Thoracic aorta (tissue), 2 donors: ENCODE results near the gene B4GALT5. TPM values are rescaled to one million over a fixed set of nuclear protein-coding genes. Genes with fewer than 3 reads are reported as not detected.

ENCODE experiments used
- ATAC-seq: fragments of 150-250 bp; one replicate; pipeline ENCODE4 v1.8.0; 2017; ENCODE audit warnings: low read depth; ENCODE audit not compliant: insufficient number of reproducible peaks, low FRiP score
- DNase-seq: peaks from one replicate; pipeline ENCODE4 v3.0.0-alpha.2; 2020; ENCODE audit warnings: low spot score
- H3K27ac ChIP-seq, 2 donors: fragments of 200-600 bp; sonication (generic); 1 replicate in 1 of 2; 2 replicates in 1 of 2; pipeline ENCODE4 v1.5.1; 2016; ENCODE audit warnings: mild to moderate bottlenecking in 2 of 2, moderate library complexity in 2 of 2
- H3K27me3 ChIP-seq: fragments of 200-600 bp; sonication (generic); replicated peaks from 2 replicates; pipeline ENCODE4 v1.6.0; 2016; ENCODE audit warnings: mild to moderate bottlenecking; ENCODE audit not compliant: insufficient read depth
- H3K36me3 ChIP-seq: fragments of 200-600 bp; sonication (generic); one replicate; pipeline ENCODE4 v1.5.1; 2016
- H3K4me1 ChIP-seq, 2 donors: fragments of 200-600 bp; sonication (generic); 1 replicate in 1 of 2; 2 replicates in 1 of 2; pipeline versions ENCODE4 v1.5.1 to v1.6.0; 2016; ENCODE audit warnings: low read depth in 2 of 2, mild to moderate bottlenecking in 1 of 2; ENCODE audit not compliant: control insufficient read depth in 1 of 2
- H3K4me3 ChIP-seq: fragments of 200-600 bp; sonication (generic); 2 replicates; pipeline ENCODE4 v1.5.1; 2016; ENCODE audit warnings: mild to moderate bottlenecking
- H3K9me3 ChIP-seq: fragments of 200-600 bp; sonication (generic); 2 replicates; pipeline ENCODE4 v1.5.1; 2016
- CTCF ChIP-seq: fragments of 200-600 bp; sonication (generic); IDR thresholded peaks from one replicate; pipeline ENCODE4 v1.5.1; 2019; ENCODE audit warnings: antibody characterized with exemption
- total RNA-seq, 2 donors: library from RNA; depleted of rRNA; stranded (reverse); fragments of >200 nt; gene quantifications; one replicate each; pipeline versions ENCODE4 v1.1.0 to v1.2.3, GENCODE V29; 2016

B4GALT5 gene
- total RNA-seq, 2 donors from 2014 or later = 15.7 to 45.3 TPM

GRCh38 chr20:49656304-49656703 is 57.4 kb downstream of the B4GALT5 start:
- no peaks in the 10 kb centered on the region for H3K9me3 ChIP-seq
- peaks cover 21% of the 10 kb centered on the region for H3K36me3 ChIP-seq
- H3K4me3 ChIP-seq = peak overlapping the region; percentile 22
- H3K27ac ChIP-seq = peak overlapping the region in 1 of 2 donors; percentile 50
- ATAC-seq = no peak
- H3K4me1 ChIP-seq = peaks cover 12 to 30% of the 10 kb centered on the region in 2 donors
- no peaks in the 10 kb centered on the region for H3K27me3 ChIP-seq
- no peak for DNase-seq
- no peak for TF ChIP-seq CTCF

- Histone ChIP-seq H3K4me1 (peaks cover 12 to 21% of the 10 kb centered on the region in 2 donors), H3K27ac (no peak overlapping the region), H3K9me3 (no peaks in the 10 kb centered on the region), H3K4me3 (no peak overlapping the region), H3K36me3 (peaks cover 21% of the 10 kb centered on the region), H3K27me3 (no peaks in the 10 kb centered on the region)
- ATAC-seq = no peak
- TF ChIP-seq CTCF = no peak
- no peak for DNase-seq
These were observed 59.7 kb downstream of the B4GALT5 start for GRCh38 chr20:49653925-49654434.

GRCh38 chr20:49649672-49650071 is 64.0 kb downstream of the B4GALT5 start:
- no peaks in the 10 kb centered on the region for H3K9me3 ChIP-seq
- TF ChIP-seq CTCF = no peak
- H3K4me3 ChIP-seq = no peak overlapping the region
- no peaks in the 10 kb centered on the region for H3K27me3 ChIP-seq
- no peak overlapping the region for H3K27ac ChIP-seq
- ATAC-seq (no peak), DNase-seq (no peak)
- H3K4me1 ChIP-seq = no peaks in the 10 kb centered on the region
- peaks cover 28% of the 10 kb centered on the region for H3K36me3 ChIP-seq

GRCh38 chr20:49647550-49647949 is 66.1 kb downstream of the B4GALT5 start:
- Histone ChIP-seq H3K27me3 (no peaks in the 10 kb centered on the region), H3K4me3 (no peak overlapping the region), H3K27ac (no peak overlapping the region), H3K36me3 (peaks cover 24% of the 10 kb centered on the region), H3K9me3 (no peaks in the 10 kb centered on the region), H3K4me1 (no peaks in the 10 kb centered on the region)
- DNase-seq (no peak), ATAC-seq (no peak)
- no peak for TF ChIP-seq CTCF

- Histone ChIP-seq H3K27me3 (no peaks in the 10 kb centered on the region), H3K27ac (no peak overlapping the region), H3K4me3 (no peak overlapping the region), H3K36me3 (peaks cover 32% of the 10 kb centered on the region), H3K4me1 (no peaks in the 10 kb centered on the region), H3K9me3 (no peaks in the 10 kb centered on the region)
- DNase-seq (no peak), ATAC-seq (no peak)
- TF ChIP-seq CTCF = no peak
These were observed 67.2 kb downstream of the B4GALT5 start for GRCh38 chr20:49646528-49646927.
